ENCODE results near the gene IGFL4. TPM values are rescaled to one million over a fixed set of nuclear protein-coding genes. Genes with fewer than 3 reads are reported as not detected.

Gene IGFL4
- total and polyA plus RNA-seq, 3 donors from 2014 or later, result 0.37 to 0.79 (median 0.56) TPM

- intact Hi-C loops (cut with DNase I; ENCODE audit: low total_unique reads), result no loop called here
- TF ChIP-seq POLR2A (IDR thresholded peaks at IDR 0.05) (no peak), CTCF (IDR thresholded peaks at IDR 0.05) (peak in 2 of 3 experiments; percentile 50 to 85)
- DNase-seq, result peak; percentile 85
- no peaks in the 10 kb centered on the region for H3K36me3 ChIP-seq (ENCODE audit: low read depth, missing control alignments)
- H3K9me3 ChIP-seq, result no peaks in the 10 kb centered on the region
- H3K27ac ChIP-seq, result no peak overlapping the region
- H3K27me3 ChIP-seq, result no peaks in the 10 kb centered on the region
- peak overlapping the region; percentile 59 to 65 for H3K4me3 ChIP-seq
- WGBS, 2 donors, result 0 to 1% methylated on average over 17 to 48 of the region's 48 CpGs
- no peaks in the 10 kb centered on the region for H3K4me1 ChIP-seq
Observed at GRCh38 chr19:46016426-46017094, 24.2 kb downstream of the IGFL4 start.

DNA sequence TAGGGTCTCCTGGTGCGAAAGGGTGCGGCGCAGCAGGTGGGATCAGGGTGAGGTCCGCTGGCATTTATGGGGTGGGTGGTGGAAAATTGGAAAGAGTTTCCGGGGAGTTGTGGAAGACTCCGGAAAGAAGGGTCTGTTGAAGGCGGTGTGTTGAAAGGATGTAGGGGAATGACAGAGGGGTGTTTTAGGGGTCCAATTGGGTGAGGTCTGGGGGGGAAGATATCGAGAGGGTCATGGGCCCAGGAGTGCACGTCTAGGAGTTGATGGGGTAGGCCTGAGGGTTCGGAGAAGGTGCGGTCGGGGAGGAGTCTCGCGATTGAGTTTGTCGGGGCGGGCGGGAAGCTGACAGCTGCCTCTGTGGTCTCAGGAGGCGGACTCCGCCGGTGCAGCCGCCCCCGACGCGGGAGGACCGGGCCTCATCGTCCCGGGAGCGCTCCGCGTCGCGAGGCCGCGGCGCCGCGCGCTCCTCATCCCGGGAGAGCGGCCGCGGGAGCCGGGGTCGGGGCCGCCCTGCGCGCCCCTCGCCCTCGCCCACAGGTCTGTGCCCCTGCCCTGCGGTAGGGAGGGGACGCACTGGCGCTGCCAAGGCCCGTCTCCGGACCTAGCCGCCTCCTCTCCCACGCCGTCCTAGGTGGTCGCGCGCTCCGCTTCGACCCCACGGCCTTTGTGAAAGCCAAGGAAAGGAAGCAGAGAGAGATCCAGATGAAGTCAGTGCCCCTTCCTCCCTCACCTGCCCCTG lies 24.9 kb downstream of the IGFL4 start:
- no peaks in the 10 kb centered on the region for H3K4me1 ChIP-seq
- no peak for TF ChIP-seq CTCF (IDR thresholded peaks at IDR 0.05)
- no peak for TF ChIP-seq POLR2A (IDR thresholded peaks at IDR 0.05)
- 16 to 24% methylated on average over 19 to 58 of the region's 63 CpGs for WGBS, 2 donors
- H3K27ac ChIP-seq, result no peak overlapping the region
- intact Hi-C loops (cut with DNase I; ENCODE audit: low total_unique reads), result no loop called here
- H3K9me3 ChIP-seq, result no peaks in the 10 kb centered on the region
- peak overlapping the region; percentile 59 to 65 for H3K4me3 ChIP-seq
- no peaks in the 10 kb centered on the region for H3K27me3 ChIP-seq
- H3K36me3 ChIP-seq (ENCODE audit: low read depth, missing control alignments), result no peaks in the 10 kb centered on the region
- DNase-seq, result no peak

DNA sequence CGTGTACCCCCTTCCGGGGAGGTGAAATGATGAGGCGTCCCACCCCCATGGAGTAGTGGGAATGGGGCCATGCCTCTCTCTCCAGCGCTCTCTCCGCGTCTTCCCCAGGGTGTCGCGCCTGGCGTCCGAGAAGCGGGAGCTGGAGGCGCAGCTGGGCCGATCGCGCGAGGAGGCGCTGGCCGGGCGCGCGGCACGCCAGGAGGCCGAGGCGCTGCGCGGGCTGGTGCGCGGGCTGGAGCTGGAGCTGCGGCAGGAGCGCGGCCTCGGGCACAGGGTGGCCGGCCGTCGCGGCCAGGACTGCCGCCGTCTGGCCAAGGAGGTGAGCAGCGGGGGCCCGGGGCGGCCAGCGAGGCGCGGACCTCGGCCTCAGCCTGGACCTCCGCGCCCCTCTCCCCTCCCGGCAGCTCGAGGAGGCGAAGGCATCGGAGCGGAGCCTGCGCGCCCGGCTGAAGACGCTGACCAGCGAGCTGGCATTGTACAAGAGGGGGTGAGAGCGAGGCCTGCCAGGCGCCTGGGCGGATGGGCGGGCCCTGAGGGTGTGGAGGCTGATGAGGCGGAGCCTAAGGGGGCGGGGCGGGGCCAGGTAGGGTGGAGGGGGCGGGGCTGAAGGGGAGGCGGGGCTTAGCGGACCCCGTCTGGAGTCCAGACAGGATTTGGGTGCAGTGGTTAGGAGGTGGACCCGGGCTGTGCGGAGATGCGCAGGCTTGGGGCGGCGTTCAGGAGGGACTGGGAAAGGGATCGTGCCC lies 25.7 kb downstream of the IGFL4 start:
- H3K27me3 ChIP-seq, result no peaks in the 10 kb centered on the region
- no peak for TF ChIP-seq POLR2A (IDR thresholded peaks at IDR 0.05)
- no peak for TF ChIP-seq CTCF (IDR thresholded peaks at IDR 0.05)
- H3K4me3 ChIP-seq, result peak overlapping the region; percentile 12 to 24
- H3K27ac ChIP-seq, result no peak overlapping the region
- no peaks in the 10 kb centered on the region for H3K4me1 ChIP-seq
- peak; percentile 75 for DNase-seq
- H3K36me3 ChIP-seq (ENCODE audit: low read depth, missing control alignments), result no peaks in the 10 kb centered on the region
- intact Hi-C loops (cut with DNase I; ENCODE audit: low total_unique reads), result no loop called here
- WGBS, 2 donors, result 42 to 53% methylated on average over 18 to 67 of the region's 74 CpGs
- no peaks in the 10 kb centered on the region for H3K9me3 ChIP-seq

GRCh38 chr19:46014534-46014933 lies 26.3 kb downstream of the IGFL4 start:
- no peak overlapping the region for H3K4me3 ChIP-seq
- WGBS, 2 donors, result 57 to 58% methylated on average over 8 of the region's 8 CpGs

More at GRCh38 chr19:46014534-46014933, 26.3 kb downstream of the IGFL4 start:
- no peaks in the 10 kb centered on the region for H3K9me3 ChIP-seq
- no peak overlapping the region for H3K27ac ChIP-seq
- no peak for DNase-seq
- intact Hi-C loops (cut with DNase I; ENCODE audit: low total_unique reads), result no loop called here
- no peaks in the 10 kb centered on the region for H3K4me1 ChIP-seq
- H3K27me3 ChIP-seq, result no peaks in the 10 kb centered on the region
- no peak for TF ChIP-seq CTCF (IDR thresholded peaks at IDR 0.05)
- TF ChIP-seq POLR2A (IDR thresholded peaks at IDR 0.05), result no peak
- no peaks in the 10 kb centered on the region for H3K36me3 ChIP-seq (ENCODE audit: low read depth, missing control alignments)

All from testis (tissue), 3 donors.